SK-N-MC (cell line): ENCODE measurements around the gene IGF1R.

Experiments
- EZH2 ChIP-seq: fragments of 200-600 bp; sonication (generic); IDR thresholded peaks from one replicate; pipeline ENCODE4 v1.6.1; 2017; ENCODE audit warnings: antibody characterized with exemption
- FOXP2 ChIP-seq: optimal IDR thresholded peaks from 2 replicates; pipeline ENCODE3; 2011; ENCODE audit warnings: mild to moderate bottlenecking, moderate library complexity; ENCODE audit not compliant: insufficient read depth; ENCODE audit errors: extremely low read length, control extremely low read depth
- POLR2AphosphoS5 ChIP-seq: IDR thresholded peaks from 2 replicates; pipeline ENCODE4 v1.6.1; 2012; ENCODE audit warnings: mild to moderate bottlenecking, low read depth, low read length, borderline replicate concordance

DNA sequence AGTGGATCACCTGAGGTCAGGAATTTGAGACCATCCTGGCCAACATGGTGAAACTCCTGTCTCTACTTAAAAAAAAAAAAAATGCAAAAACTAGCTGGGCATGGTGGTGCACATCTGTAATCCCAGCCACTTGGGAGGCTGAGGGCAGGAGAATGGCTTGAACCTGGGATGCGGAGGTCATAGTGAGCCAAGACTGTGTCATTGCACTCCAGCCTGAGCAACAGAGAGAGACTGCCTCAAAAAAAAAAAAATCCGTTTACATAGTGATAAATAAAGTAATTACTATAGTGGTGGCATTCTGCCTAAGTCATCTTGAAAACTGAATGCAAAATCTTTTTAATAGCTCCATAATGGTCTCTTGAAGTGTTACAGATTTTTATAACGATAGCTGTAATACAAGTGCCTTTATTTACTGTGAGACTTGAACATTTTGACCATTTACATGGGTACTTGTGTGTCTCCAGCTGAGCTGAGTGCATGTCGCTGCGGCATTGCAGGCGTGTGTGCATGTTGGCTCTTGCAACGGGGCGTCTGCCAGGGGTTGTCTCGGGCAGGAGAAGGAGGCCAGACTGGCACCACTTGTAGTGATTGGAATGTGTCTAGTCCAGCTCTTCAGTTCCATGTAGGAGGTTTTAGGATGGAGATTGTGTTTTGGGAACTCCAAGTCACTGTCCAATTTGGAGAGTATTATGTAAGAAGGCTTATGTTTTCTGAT is 111.9 kb downstream of the IGF1R start:
- no peak for TF ChIP-seq FOXP2
- no peak for TF ChIP-seq EZH2
- TF ChIP-seq POLR2AphosphoS5, result no peak
